K562 (cell line): ENCODE measurements around the gene POLR3H.

Source experiments
- CBX5 ChIP-seq: IDR thresholded peaks from 2 replicates; pipeline ENCODE4 v1.6.1; 2014; ENCODE audit warnings: low read depth, borderline replicate concordance
- FOSL1 ChIP-seq: fragments of 200-800 bp; sonication (Bioruptor generic); conservative IDR thresholded peaks from 2 replicates; pipeline ENCODE4 v1.6.1; 2016; ENCODE audit warnings: missing genetic modification characterization, missing compliant biosample characterization
- FOXA1 ChIP-seq: fragments of 450-650 bp; IDR thresholded peaks from 2 replicates; pipeline ENCODE4 v1.6.1; 2016; ENCODE audit warnings: mild to moderate bottlenecking, borderline replicate concordance
- GATAD2B ChIP-seq: fragments of 450-650 bp; IDR thresholded peaks from 2 replicates; pipeline ENCODE4 v1.6.1; 2017; ENCODE audit warnings: mild to moderate bottlenecking, borderline replicate concordance
- RFX1 ChIP-seq: fragments of 450-650 bp; IDR thresholded peaks from 2 replicates; pipeline ENCODE4 v1.6.1; 2016; ENCODE audit warnings: mild to moderate bottlenecking, moderate library complexity
- YY1 ChIP-seq, 3 experiments: IDR thresholded peaks; 2 replicates each; pipeline ENCODE4 v1.6.1; 2011; ENCODE audit warnings: low read length in 2 of 3, mild to moderate bottlenecking in 2 of 3, moderate library complexity in 2 of 3, borderline replicate concordance in 1 of 3, control low read depth in 1 of 3, low read depth in 1 of 3; ENCODE audit not compliant: insufficient read depth in 3 of 3, insufficient replicate concordance in 2 of 3, control insufficient read depth in 1 of 3, insufficient read length in 1 of 3; ENCODE audit errors: extremely low read depth in 1 of 3
- ZNF134 ChIP-seq: fragments of 250-450 bp; sonication (Bioruptor Pico); conservative IDR thresholded peaks from 2 replicates; pipeline ENCODE4 v1.4.0; 2020
- TF ChIP-seq, protein P1 (sequence below): fragments of 250-450 bp; sonication (Bioruptor Pico); IDR thresholded peaks from 2 replicates; pipeline ENCODE4 v1.5.0; 2021; ENCODE audit warnings: mild to moderate bottlenecking, borderline replicate concordance

DNA sequence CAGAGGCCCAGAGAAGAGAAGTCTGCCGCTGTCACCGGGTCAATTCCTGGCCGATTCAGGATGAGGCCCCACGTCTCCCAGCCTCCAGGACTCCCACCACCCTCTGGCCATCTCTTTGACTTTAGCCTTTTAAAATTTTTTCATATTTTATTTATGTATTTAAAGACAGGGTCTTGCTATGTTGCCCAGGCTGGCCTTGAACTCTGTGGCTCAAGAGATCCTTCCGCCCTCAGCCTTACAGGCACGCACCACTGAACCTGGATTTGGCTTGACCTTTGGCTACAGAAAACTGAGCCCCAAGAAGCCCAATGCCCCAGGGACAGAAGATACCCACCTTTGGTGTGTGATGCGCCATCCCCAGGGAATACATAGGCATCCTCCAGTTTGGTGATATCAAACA lies 3.9 kb downstream of the POLR3H start:
- TF ChIP-seq, protein P1, sequence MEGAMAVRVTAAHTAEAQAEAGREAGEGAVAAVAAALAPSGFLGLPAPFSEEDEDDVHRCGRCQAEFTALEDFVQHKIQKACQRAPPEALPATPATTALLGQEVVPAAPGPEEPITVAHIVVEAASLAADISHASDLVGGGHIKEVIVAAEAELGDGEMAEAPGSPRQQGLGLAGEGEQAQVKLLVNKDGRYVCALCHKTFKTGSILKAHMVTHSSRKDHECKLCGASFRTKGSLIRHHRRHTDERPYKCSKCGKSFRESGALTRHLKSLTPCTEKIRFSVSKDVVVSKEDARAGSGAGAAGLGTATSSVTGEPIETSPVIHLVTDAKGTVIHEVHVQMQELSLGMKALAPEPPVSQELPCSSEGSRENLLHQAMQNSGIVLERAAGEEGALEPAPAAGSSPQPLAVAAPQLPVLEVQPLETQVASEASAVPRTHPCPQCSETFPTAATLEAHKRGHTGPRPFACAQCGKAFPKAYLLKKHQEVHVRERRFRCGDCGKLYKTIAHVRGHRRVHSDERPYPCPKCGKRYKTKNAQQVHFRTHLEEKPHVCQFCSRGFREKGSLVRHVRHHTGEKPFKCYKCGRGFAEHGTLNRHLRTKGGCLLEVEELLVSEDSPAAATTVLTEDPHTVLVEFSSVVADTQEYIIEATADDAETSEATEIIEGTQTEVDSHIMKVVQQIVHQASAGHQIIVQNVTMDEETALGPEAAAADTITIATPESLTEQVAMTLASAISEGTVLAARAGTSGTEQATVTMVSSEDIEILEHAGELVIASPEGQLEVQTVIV, result no peak
- TF ChIP-seq FOSL1 (tag) (no peak), RFX1 (no peak), GATAD2B (no peak), YY1 (IDR thresholded peaks at IDR 0.05; ENCODE audit: borderline replicate concordance in 1 of 3, control insufficient read depth in 1 of 3, extremely low read depth in 1 of 3, insufficient read depth in 3 of 3, insufficient read length in 1 of 3, insufficient replicate concordance in 2 of 3, low read depth in 1 of 3, low read length in 2 of 3) (no peak), CBX5 (no peak), FOXA1 (no peak), ZNF134 (CRISPR knock-in tag) (no peak)
